ENCODE measurements around the gene PTPRG. TPM values are rescaled to one million over a fixed set of nuclear protein-coding genes. Genes with fewer than 3 reads are reported as not detected.
A peak's percentile ranks its signal among the peaks of the same experiment; 100 is the strongest.

Gene PTPRG
- total RNA-seq, 1 experiment from 2014 or later, result 0.74 TPM

- peak overlapping the region in 1 of 2 experiments; percentile 47; a peak in 1 of 4 replicates for H3K4me3 ChIP-seq (ENCODE audit: low read depth in 2 of 2, low read length in 2 of 2)
Measured at GRCh38 chr3:61563313-61564271, 2.2 kb downstream of the PTPRG start.

More at GRCh38 chr3:61563313-61564271, 2.2 kb downstream of the PTPRG start:
- intact Hi-C loops (cut with micrococcal nuclease; ENCODE audit: unreplicated experiment) (no loop called here), in situ Hi-C loops (cut with HindIII; ENCODE audit: low pct_unique_long_range_greater_than_20kb, low sequenced_read_pairs) (no loop called here)
- DNase-seq (ENCODE audit: low read depth, low spot score), result no peak
- H3K9me3 ChIP-seq (ENCODE audit: control insufficient read depth, insufficient read depth, low read depth, low read length), result no peaks in the 10 kb centered on the region
- no peak overlapping the region for H3K27ac ChIP-seq (ENCODE audit: low read length)
- ATAC-seq, result no peak
- CTCF ChIA-PET, result no interaction called here
- TF ChIP-seq POLR2AphosphoS5 (IDR thresholded peaks at IDR 0.05; ENCODE audit: low read depth, low read length), result no peak
- no peak for TF ChIP-seq REST (IDR thresholded peaks at IDR 0.05; ENCODE audit: insufficient read depth in 1 of 2, low read depth in 2 of 2, low read length in 1 of 2)
- no peak for TF ChIP-seq TCF7L2 (IDR thresholded peaks at IDR 0.05; ENCODE audit: low read depth, low read length)
- no peak for TF ChIP-seq SIN3A (IDR thresholded peaks at IDR 0.05; ENCODE audit: borderline replicate concordance, insufficient read depth, low read depth, low read length)
- no peak for TF ChIP-seq CTCF (IDR thresholded peaks at IDR 0.05)
- no peaks in the 10 kb centered on the region for H3K4me1 ChIP-seq (ENCODE audit: control insufficient read depth, insufficient read depth, low read length)
- H3K27me3 ChIP-seq (ENCODE audit: control insufficient read depth, insufficient read depth, low read length), result peaks cover 8% of the 10 kb centered on the region; the same call in 1 of the 2 replicates
- H3K36me3 ChIP-seq (ENCODE audit: control insufficient read depth, insufficient read depth, low read length), result peaks cover 4% of the 10 kb centered on the region; the same call in 1 of the 2 replicates
- BruUV-seq (replicated peaks), result no TSS peak
- POLR2A ChIA-PET, result no interaction called here

Data from Panc1 (cell line).